K562 (cell line): ENCODE data around the gene LNPEP.

Source experiments
- AFF4 ChIP-seq: sonication (generic); formaldehyde crosslinking; IDR thresholded peaks from 2 replicates; pipeline ENCODE4 v1.8.0; 2023; ENCODE audit warnings: mild to moderate bottlenecking, missing genetic modification reagents
- CTCF ChIP-seq, 3 experiments: IDR thresholded peaks in 2 of 3; conservative IDR thresholded peaks in 1 of 3; 2 replicates each; pipeline ENCODE4 v1.5.1; 2011 to 2012; ENCODE audit warnings: low read length in 3 of 3, mild to moderate bottlenecking in 3 of 3, control low read depth in 2 of 3, improper control_type of control experiment in 1 of 3, inconsistent platforms in 1 of 3, low read depth in 1 of 3, mixed read lengths in 1 of 3, moderate library complexity in 1 of 3; ENCODE audit not compliant: insufficient read depth in 2 of 3
- EP300 ChIP-seq: IDR thresholded peaks from 2 replicates; pipeline ENCODE4 v1.6.1; 2012; ENCODE audit warnings: low read length, improper control_type of control experiment
- GABPB1 ChIP-seq: sonication (generic); formaldehyde crosslinking; IDR thresholded peaks from 2 replicates; pipeline ENCODE4 v1.8.0; 2022; ENCODE audit warnings: mild to moderate bottlenecking, missing genetic modification reagents
- POLR2AphosphoS5 ChIP-seq: IDR thresholded peaks from 2 replicates; pipeline ENCODE4 v1.6.1; 2011; ENCODE audit warnings: mild to moderate bottlenecking, low read depth, low read length, moderate library complexity; ENCODE audit not compliant: control insufficient read depth, insufficient read depth
- RAD21 ChIP-seq, 2 experiments: fragments of 250-450 bp in 1 of 2; fragments of 450-650 bp in 1 of 2; sonication (Bioruptor Pico) in 1 of 2; formaldehyde crosslinking in 1 of 2; IDR thresholded peaks in 1 of 2; conservative IDR thresholded peaks in 1 of 2; 2 replicates each; pipeline versions ENCODE4 v1.4.0 to v1.8.0; 2020 to 2022; ENCODE audit warnings: mild to moderate bottlenecking in 2 of 2, moderate library complexity in 1 of 2
- RBM39 ChIP-seq: fragments of 200-400 bp; formaldehyde crosslinking; optimal IDR thresholded peaks from 2 replicates; pipeline ENCODE3; 2018; ENCODE audit warnings: low read depth, low read length
- TGIF2 ChIP-seq: sonication (generic); formaldehyde crosslinking; IDR thresholded peaks from 2 replicates; pipeline ENCODE4 v1.8.1; 2022; ENCODE audit warnings: mild to moderate bottlenecking, missing genetic modification reagents, moderate library complexity
- ZNF780A ChIP-seq: fragments of 250-450 bp; sonication (Bioruptor Pico); IDR thresholded peaks from 2 replicates; pipeline ENCODE4 v1.5.0; 2021; ENCODE audit warnings: mild to moderate bottlenecking

GRCh38 chr5:96972599-96973334, 36.9 kb downstream of the LNPEP start:
- TF ChIP-seq CTCF (IDR thresholded peaks at IDR 0.05 in 2 of 3, conservative IDR thresholded peaks at IDR 0.05 in 1 of 3; ENCODE audit: insufficient read depth in 2 of 3, low read depth in 1 of 3, low read length in 3 of 3), result no peak
- TF ChIP-seq GABPB1 (CRISPR knock-in tag), result no peak
- TF ChIP-seq RBM39, result no peak
- no peak for TF ChIP-seq AFF4 (CRISPR knock-in tag)
- no peak for TF ChIP-seq TGIF2
- TF ChIP-seq EP300, result no peak
- TF ChIP-seq POLR2AphosphoS5, result no peak
- TF ChIP-seq ZNF780A (CRISPR knock-in tag), result no peak
- TF ChIP-seq RAD21 (CRISPR knock-in tag; conservative IDR thresholded peaks at IDR 0.05 in 1 of 2, IDR thresholded peaks at IDR 0.05 in 1 of 2), result no peak
